ENCODE results near the gene FBXO45.
A peak's percentile ranks its signal among the peaks of the same experiment; 100 is the strongest.
"Not testable (repeated sequence)": the region's sequence is repeated elsewhere in the genome, so short reads cannot be mapped to it uniquely, and the experiment has no call there.

FBXO45 gene, protein sequence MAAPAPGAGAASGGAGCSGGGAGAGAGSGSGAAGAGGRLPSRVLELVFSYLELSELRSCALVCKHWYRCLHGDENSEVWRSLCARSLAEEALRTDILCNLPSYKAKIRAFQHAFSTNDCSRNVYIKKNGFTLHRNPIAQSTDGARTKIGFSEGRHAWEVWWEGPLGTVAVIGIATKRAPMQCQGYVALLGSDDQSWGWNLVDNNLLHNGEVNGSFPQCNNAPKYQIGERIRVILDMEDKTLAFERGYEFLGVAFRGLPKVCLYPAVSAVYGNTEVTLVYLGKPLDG

DNA sequence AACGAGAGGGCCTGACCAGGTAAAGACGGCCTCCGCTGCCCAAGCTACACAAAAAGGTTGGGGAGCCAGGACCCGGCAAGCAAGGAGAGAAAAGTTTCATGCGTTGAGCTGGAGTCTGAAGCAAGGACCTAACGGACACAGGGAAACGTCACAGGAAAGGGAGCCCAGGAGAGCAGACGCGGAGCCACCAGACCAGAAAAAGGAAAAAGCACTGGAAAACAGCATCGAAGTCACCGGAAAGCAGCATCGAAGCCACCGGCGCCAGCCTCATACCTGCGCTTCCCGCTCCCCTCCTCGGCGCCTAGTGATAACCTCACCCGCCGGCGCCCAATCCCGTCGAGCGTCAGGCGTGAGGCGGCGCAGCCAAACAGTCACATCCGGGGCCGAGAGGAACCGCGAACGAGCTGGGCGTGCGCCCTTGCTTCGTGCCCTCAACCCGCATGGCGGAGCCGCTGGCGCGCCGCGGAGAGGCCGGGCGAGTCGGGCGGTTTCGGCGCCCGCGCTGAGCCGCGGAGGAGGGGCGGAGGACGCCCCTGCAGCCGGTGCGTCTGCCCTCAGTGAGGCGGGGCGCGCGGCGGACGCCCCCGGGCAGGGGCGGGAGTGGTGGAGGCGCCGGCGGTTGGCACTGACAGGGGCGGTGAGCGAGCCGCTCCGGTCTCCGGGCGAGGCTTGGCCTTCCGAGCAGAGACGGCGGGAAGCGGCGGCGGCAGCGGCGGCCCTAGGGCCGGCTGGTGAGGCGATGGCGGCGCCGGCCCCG, at the start of gene FBXO45, which contains the start of gene WDR53:
TSS of gene FBXO45 (plus strand) at position 415 of the 757 bp plus-strand sequence. CDS start at position 740, 325 bp downstream.
TSS of gene WDR53 (minus strand) at position 309 of the 757 bp plus-strand sequence. CDS start 7,079 bp downstream, outside the sequence.
- Mint-ChIP-seq H3K4me1 (peaks cover 38% of the 10 kb centered on the region), H3K27me3 (no peaks in the 10 kb centered on the region), H3K27ac (peak within 1 kb of the TSS; percentile 96), H3K36me3 (peaks cover 3% of the 10 kb centered on the region), H3K4me3 (peak within 1 kb of the TSS; percentile 97), H3K9me3 (no peaks in the 10 kb centered on the region)

DNA sequence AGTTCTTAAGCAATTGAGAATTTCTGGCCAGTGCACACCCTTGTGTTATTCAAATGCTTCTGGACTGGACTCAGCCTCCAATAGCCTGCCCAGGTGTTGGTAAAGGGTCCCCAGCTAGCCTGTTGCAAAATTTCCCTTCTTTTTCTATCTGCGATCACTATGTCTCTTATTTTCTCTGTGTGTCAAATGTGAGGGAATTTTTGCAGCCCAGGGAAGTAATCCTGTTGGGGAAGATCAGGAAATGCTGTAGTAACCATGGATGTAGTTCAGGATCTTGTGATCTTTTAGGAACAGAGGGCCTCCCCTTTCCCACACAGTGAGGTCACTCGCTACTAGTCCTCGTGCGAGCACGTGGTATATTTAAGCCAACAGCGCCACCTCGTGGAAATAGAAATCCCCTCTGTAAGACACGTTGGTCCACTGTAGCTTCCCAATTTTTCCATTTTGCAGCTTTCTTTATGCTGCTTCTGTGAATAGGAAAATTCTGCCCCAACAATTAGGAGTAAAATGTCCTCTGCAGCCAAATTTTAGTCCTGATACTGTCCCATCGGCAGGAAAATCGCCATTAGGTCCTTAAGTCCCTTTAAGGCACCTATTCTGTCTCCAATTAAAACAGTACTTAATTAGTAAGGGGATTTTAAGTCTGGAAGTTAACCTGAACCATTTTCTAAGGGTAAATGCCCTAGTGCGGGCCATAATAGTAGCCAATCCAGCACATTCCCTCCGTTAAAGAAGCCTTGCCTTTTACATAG, 49.3 kb upstream of the FBXO45 start:
- Mint-ChIP-seq H3K4me1 (no peaks in the 10 kb centered on the region), H3K4me3 (no peak overlapping the region), H3K27me3 (no peaks in the 10 kb centered on the region), H3K9me3 (peaks cover 17% of the 10 kb centered on the region), H3K27ac (peak overlapping the region; percentile 17), H3K36me3 (peaks cover 15% of the 10 kb centered on the region)

DNA sequence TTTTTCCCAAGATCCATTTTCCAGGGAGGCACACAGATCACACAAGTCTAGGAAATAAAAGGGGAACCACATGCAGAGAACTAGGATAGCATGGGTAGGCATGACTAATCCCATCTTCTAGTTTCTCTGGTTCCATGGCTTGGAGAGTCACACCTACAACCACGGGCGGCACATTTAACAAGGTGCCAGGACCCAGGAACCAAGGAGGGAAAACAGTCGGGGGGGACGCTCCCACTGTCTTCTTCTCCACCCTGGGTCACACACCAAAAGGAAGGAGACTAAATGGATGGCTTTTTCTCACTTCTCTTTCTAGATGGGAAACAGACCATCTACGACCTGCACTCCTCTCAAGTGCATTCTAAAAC, 48.8 kb upstream of the FBXO45 start:
- H3K9me3 Mint-ChIP-seq, result peaks cover 17% of the 10 kb centered on the region
- no peak overlapping the region for H3K4me3 Mint-ChIP-seq
- H3K27ac Mint-ChIP-seq, result peak overlapping the region; percentile 17
- no peaks in the 10 kb centered on the region for H3K4me1 Mint-ChIP-seq
- H3K36me3 Mint-ChIP-seq, result peaks cover 15% of the 10 kb centered on the region
- H3K27me3 Mint-ChIP-seq, result no peaks in the 10 kb centered on the region

DNA sequence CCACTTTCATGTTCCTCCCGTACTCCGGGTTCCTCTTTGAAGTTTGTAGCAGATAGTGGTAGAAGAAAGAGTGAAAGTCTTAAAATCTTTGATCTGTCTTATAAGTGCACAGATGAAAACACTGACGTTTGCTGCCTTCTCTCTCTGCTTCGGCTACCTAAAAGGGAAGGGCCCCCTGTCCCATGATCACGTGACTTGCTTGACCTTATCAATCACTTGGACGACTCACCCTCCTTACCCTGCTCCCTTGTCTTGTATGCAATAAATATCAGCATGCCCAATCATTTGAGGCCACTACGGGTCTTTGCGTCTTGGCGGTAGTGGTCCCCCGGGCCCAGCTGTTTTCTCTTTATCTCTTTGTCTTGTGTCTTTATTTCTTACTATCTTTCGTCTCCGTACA, 47.2 kb upstream of the FBXO45 start:
- H3K9me3 Mint-ChIP-seq, H3K4me1 Mint-ChIP-seq, H3K4me3 Mint-ChIP-seq, H3K27ac Mint-ChIP-seq, H3K27me3 Mint-ChIP-seq: not testable (repeated sequence)
- peaks cover 15% of the 10 kb centered on the region for H3K36me3 Mint-ChIP-seq

GRCh38 chr3:196523841-196524240, 44.6 kb upstream of the FBXO45 start:
- Mint-ChIP-seq H3K4me3 (no peak overlapping the region), H3K27me3 (peaks cover 5% of the 10 kb centered on the region), H3K36me3 (peaks cover 14% of the 10 kb centered on the region), H3K9me3 (peaks cover 9% of the 10 kb centered on the region), H3K4me1 (no peaks in the 10 kb centered on the region), H3K27ac (no peak overlapping the region)

DNA sequence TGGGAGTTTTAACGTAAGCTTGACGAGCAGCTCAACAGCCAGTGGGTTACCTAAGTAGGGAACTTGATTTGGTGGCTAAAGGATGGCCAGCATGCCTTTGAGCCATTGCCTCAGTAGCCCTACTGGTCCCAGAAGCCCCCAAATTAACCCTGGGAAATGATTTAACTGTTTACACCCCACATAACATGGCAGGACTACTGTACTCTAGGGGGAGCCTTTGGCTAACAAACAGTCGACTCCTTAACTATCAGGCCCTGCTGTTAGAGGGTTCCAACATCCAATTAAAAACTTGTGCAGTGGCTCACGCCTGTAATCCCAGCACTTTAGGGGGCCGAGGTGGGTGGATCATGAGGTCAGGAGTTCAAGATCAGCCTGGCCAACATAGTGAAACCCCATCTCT, 43.9 kb upstream of the FBXO45 start:
- Mint-ChIP-seq H3K4me1 (no peaks in the 10 kb centered on the region), H3K27ac (no peak overlapping the region), H3K27me3 (peaks cover 5% of the 10 kb centered on the region), H3K36me3 (peaks cover 12% of the 10 kb centered on the region), H3K9me3 (peaks cover 9% of the 10 kb centered on the region), H3K4me3 (no peak overlapping the region)

GRCh38 chr3:196525141-196525540, 43.3 kb upstream of the FBXO45 start:
- Mint-ChIP-seq H3K4me1 (no peaks in the 10 kb centered on the region), H3K4me3 (no peak overlapping the region), H3K9me3 (peaks cover 9% of the 10 kb centered on the region), H3K27me3 (peaks cover 5% of the 10 kb centered on the region), H3K27ac (no peak overlapping the region), H3K36me3 (peaks cover 11% of the 10 kb centered on the region)

GRCh38 chr3:196528639-196529233, 39.7 kb upstream of the FBXO45 start:
- Mint-ChIP-seq H3K9me3 (no peaks in the 10 kb centered on the region), H3K4me1 (no peaks in the 10 kb centered on the region), H3K36me3 (peaks cover 4% of the 10 kb centered on the region), H3K27ac (no peak overlapping the region), H3K4me3 (peak overlapping the region; percentile 73), H3K27me3 (peaks cover 8% of the 10 kb centered on the region)

- Mint-ChIP-seq H3K9me3 (no peaks in the 10 kb centered on the region), H3K4me3 (no peak overlapping the region), H3K4me1 (no peaks in the 10 kb centered on the region), H3K27ac (peak overlapping the region; percentile 75), H3K36me3 (peaks cover 4% of the 10 kb centered on the region), H3K27me3 (peaks cover 4% of the 10 kb centered on the region)
Measured at GRCh38 chr3:196531418-196531817, 37.0 kb upstream of the FBXO45 start.

- Mint-ChIP-seq H3K27ac (no peak overlapping the region), H3K36me3 (peaks cover 4% of the 10 kb centered on the region), H3K4me1 (no peaks in the 10 kb centered on the region), H3K9me3 (no peaks in the 10 kb centered on the region), H3K4me3 (no peak overlapping the region), H3K27me3 (peaks cover 3% of the 10 kb centered on the region)
Measured at GRCh38 chr3:196533260-196533681, 35.2 kb upstream of the FBXO45 start.

DNA sequence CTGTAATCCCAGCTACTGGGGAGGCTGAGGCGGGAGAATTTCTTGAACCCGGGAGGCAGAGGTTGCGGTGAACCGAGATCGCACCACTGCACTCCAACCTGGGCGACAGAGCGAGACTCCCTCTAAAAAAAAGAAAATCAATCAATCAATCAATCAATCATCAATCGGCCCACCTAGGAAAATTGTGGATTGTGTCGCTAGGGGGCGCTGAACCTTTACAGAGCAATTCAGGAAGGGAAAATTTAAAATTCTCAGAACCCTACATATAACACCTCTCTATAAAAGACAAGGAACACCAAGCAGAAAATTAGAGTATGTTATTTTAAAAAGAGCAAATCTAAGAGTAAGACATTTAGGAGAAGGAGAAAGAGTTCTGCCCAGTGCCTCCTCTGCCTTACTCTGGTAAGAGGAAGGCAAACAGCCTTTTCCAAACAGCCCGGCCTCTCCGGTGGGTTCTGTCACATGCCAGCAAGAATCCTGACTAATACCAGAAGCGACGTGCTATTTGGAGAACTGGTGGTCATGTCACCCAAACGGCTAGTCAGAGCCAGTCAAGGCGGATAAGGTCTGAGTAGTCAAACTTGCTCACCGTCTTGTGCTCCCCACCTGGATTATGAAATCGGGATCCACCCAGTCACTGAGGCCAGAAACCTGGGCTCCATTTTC, 31.0 kb upstream of the FBXO45 start:
- no peaks in the 10 kb centered on the region for H3K36me3 Mint-ChIP-seq
- no peaks in the 10 kb centered on the region for H3K27me3 Mint-ChIP-seq
- no peaks in the 10 kb centered on the region for H3K9me3 Mint-ChIP-seq
- no peak overlapping the region for H3K4me3 Mint-ChIP-seq
- no peaks in the 10 kb centered on the region for H3K4me1 Mint-ChIP-seq
- peak overlapping the region; percentile 53 for H3K27ac Mint-ChIP-seq

DNA sequence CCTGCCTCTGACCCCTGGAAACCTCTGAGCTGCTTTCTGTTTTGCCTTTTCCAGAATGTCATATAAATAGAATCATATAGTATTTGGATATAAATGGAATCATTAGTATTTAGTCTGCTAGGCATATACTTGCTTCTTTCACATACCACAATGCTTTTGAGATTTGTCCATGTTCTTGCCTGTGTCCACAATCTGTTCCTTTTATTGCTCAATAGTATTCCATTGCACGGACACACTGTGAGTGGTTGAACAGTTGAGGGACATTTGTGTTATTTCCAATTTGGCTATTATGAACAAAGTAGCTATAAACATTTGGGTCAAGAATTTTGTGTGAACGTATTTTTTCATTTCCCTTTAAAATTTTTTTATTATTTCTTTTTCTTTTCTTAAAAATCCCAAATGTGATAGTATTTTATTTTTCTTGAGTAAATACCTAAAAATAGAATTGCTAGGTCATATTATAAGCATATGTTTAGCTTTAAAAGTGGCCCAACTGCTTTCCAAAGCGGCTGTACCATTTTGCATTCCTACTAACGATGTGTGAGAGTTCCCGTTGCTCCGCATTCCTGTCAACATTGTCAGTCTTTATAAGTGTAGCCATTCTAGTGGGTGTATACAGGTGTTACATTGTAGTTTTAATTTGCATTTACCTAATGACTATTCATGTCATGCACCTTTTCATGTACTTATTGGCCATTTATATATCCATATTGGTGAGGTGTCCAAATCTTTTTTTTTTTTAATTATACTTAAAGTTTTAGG, 26.6 kb upstream of the FBXO45 start:
- Mint-ChIP-seq H3K27me3 (no peaks in the 10 kb centered on the region), H3K36me3 (no peaks in the 10 kb centered on the region), H3K27ac (no peak overlapping the region), H3K4me1 (no peaks in the 10 kb centered on the region), H3K4me3 (no peak overlapping the region), H3K9me3 (no peaks in the 10 kb centered on the region)

DNA sequence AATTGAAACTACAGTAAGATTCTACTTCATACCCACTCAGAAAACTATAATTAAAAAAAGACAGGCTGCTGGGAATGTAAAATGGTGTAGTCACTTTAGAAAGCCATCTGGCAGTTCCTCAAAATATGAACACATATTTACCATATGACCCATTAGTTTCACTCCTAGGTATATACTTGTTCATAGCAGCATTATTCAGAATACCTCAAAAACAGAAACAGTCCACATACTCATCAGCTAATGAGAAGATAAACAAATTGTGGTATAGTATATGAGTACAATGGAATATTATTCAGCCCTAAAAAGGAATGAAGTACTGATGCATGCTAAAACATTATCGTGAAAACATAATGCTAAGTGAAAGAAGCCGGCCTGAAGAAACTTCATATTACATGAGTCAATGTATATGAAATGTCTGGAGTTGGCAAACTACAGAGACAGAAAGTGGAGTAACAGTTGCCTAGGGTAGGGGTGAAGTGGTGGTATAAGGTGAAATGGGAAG, 23.9 kb upstream of the FBXO45 start:
- H3K4me3 Mint-ChIP-seq, result no peak overlapping the region
- H3K9me3 Mint-ChIP-seq, result no peaks in the 10 kb centered on the region
- H3K27ac Mint-ChIP-seq, result no peak overlapping the region
- no peaks in the 10 kb centered on the region for H3K4me1 Mint-ChIP-seq
- no peaks in the 10 kb centered on the region for H3K27me3 Mint-ChIP-seq
- H3K36me3 Mint-ChIP-seq, result peaks cover 2% of the 10 kb centered on the region

GRCh38 chr3:196546537-196546936, 21.9 kb upstream of the FBXO45 start:
- Mint-ChIP-seq H3K4me3 (no peak overlapping the region), H3K36me3 (peaks cover 2% of the 10 kb centered on the region), H3K27ac (no peak overlapping the region), H3K4me1 (no peaks in the 10 kb centered on the region), H3K27me3 (no peaks in the 10 kb centered on the region), H3K9me3 (no peaks in the 10 kb centered on the region)

Data from activated naive CD4-positive, alpha-beta T cell treated with anti-CD3 and anti-CD28 coated beads, Interleukin-2, amount 50 U/mL, for 24 hours (primary cell).